Liver (tissue), 9 donors: ENCODE measurements around the gene EPSTI1. TPM values are rescaled to one million over a fixed set of nuclear protein-coding genes. Genes with fewer than 3 reads are reported as not detected.

Source experiments
- DNase-seq: peaks from one replicate; pipeline ENCODE4 v3.0.0-alpha.2; 2017; ENCODE audit warnings: low spot score
- H3K27ac ChIP-seq, 2 donors: one replicate each; pipeline ENCODE4 v1.7.0; 2013; ENCODE audit warnings: inconsistent platforms in 2 of 2, low read length in 2 of 2, control low read depth in 1 of 2, low read depth in 1 of 2, mild to moderate bottlenecking in 1 of 2
- H3K27me3 ChIP-seq, 4 donors: one replicate each; pipeline versions ENCODE4 v1.6.1 to v1.7.0; 2013; ENCODE audit warnings: low read length in 3 of 4, inconsistent platforms in 1 of 4, mild to moderate bottlenecking in 1 of 4, moderate library complexity in 1 of 4; ENCODE audit not compliant: control insufficient read depth in 4 of 4, insufficient read depth in 4 of 4
- H3K36me3 ChIP-seq, 4 donors: one replicate each; pipeline versions ENCODE4 v1.6.1 to v1.7.0; 2013; ENCODE audit warnings: low read length in 3 of 4, mild to moderate bottlenecking in 3 of 4, low read depth in 1 of 4, moderate library complexity in 1 of 4; ENCODE audit not compliant: control insufficient read depth in 4 of 4, insufficient read depth in 3 of 4
- H3K4me1 ChIP-seq, 4 donors: one replicate each; pipeline versions ENCODE4 v1.6.1 to v1.7.0; 2013; ENCODE audit warnings: low read length in 3 of 4, mild to moderate bottlenecking in 3 of 4, moderate library complexity in 1 of 4; ENCODE audit not compliant: control insufficient read depth in 4 of 4, insufficient read depth in 4 of 4
- H3K4me3 ChIP-seq, 3 donors: one replicate each; pipeline versions ENCODE4 v1.6.1 to v1.7.0; 2013; ENCODE audit warnings: low read length in 3 of 3, control low read depth in 1 of 3, low read depth in 1 of 3, mild to moderate bottlenecking in 1 of 3
- H3K9ac ChIP-seq, 2 donors: one replicate each; pipeline ENCODE4 v1.7.0; 2013; ENCODE audit warnings: low read length in 2 of 2, mild to moderate bottlenecking in 2 of 2, moderate library complexity in 2 of 2, control low read depth in 1 of 2, low read depth in 1 of 2
- H3K9me3 ChIP-seq, 4 donors: one replicate each; pipeline versions ENCODE4 v1.6.1 to v1.7.0; 2013; ENCODE audit warnings: low read length in 3 of 4; ENCODE audit not compliant: control insufficient read depth in 4 of 4
- ATF3 ChIP-seq: IDR thresholded peaks from 2 replicates; pipeline ENCODE4 v1.6.1; 2016; ENCODE audit warnings: antibody characterized with exemption
- CTCF ChIP-seq: fragments of 150-350 bp; IDR thresholded peaks from 2 replicates; pipeline ENCODE4 v1.5.1; 2017; ENCODE audit warnings: improper control_type of control experiment, low read depth, low read length; ENCODE audit not compliant: missing input control
- EGR1 ChIP-seq, 2 donors: IDR thresholded peaks; 2 replicates each; pipeline ENCODE4 v1.6.1; 2016 to 2018; ENCODE audit warnings: antibody characterized with exemption in 2 of 2, low read depth in 2 of 2
- FOXA1 ChIP-seq: IDR thresholded peaks from 2 replicates; pipeline ENCODE4 v1.6.1; 2016; ENCODE audit warnings: antibody characterized with exemption
- FOXA2 ChIP-seq: IDR thresholded peaks from 2 replicates; pipeline ENCODE4 v1.6.1; 2016; ENCODE audit warnings: antibody characterized with exemption
- GABPA ChIP-seq, 2 donors: IDR thresholded peaks in 1 of 2; conservative IDR thresholded peaks in 1 of 2; 2 replicates each; pipeline ENCODE4 v1.6.1; 2016; ENCODE audit warnings: antibody characterized with exemption in 2 of 2, mild to moderate bottlenecking in 1 of 2, moderate library complexity in 1 of 2
- HNF4A ChIP-seq, 2 donors: conservative IDR thresholded peaks; 2 replicates each; pipeline ENCODE4 v1.6.1; 2016; ENCODE audit warnings: antibody characterized with exemption in 2 of 2, mild to moderate bottlenecking in 2 of 2
- HNF4G ChIP-seq: IDR thresholded peaks from 2 replicates; pipeline ENCODE4 v1.6.1; 2016; ENCODE audit warnings: antibody characterized with exemption
- JUND ChIP-seq, 2 donors: IDR thresholded peaks; 2 replicates each; pipeline ENCODE4 v1.6.1; 2016; ENCODE audit warnings: antibody characterized with exemption in 2 of 2
- MAX ChIP-seq: IDR thresholded peaks from 2 replicates; pipeline ENCODE4 v1.6.1; 2016; ENCODE audit warnings: antibody characterized with exemption
- NR2F2 ChIP-seq: IDR thresholded peaks from 2 replicates; pipeline ENCODE4 v1.6.1; 2016; ENCODE audit warnings: antibody characterized with exemption
- RAD21 ChIP-seq, 2 donors: IDR thresholded peaks; 2 replicates each; pipeline ENCODE4 v1.6.1; 2016; ENCODE audit warnings: antibody characterized with exemption in 2 of 2, mild to moderate bottlenecking in 2 of 2
- REST ChIP-seq: IDR thresholded peaks from 2 replicates; pipeline ENCODE4 v1.6.1; 2016; ENCODE audit warnings: antibody characterized with exemption, mild to moderate bottlenecking
- RXRA ChIP-seq, 2 donors: IDR thresholded peaks; 2 replicates each; pipeline ENCODE4 v1.6.1; 2017 to 2018; ENCODE audit warnings: antibody characterized with exemption in 2 of 2, mild to moderate bottlenecking in 1 of 2
- SP1 ChIP-seq: IDR thresholded peaks from 2 replicates; pipeline ENCODE4 v1.6.1; 2018; ENCODE audit warnings: antibody characterized with exemption, mild to moderate bottlenecking
- TAF1 ChIP-seq: conservative IDR thresholded peaks from 2 replicates; pipeline ENCODE4 v1.6.1; 2016; ENCODE audit warnings: antibody characterized with exemption, mild to moderate bottlenecking
- YY1 ChIP-seq: IDR thresholded peaks from 2 replicates; pipeline ENCODE4 v1.6.1; 2016; ENCODE audit warnings: antibody characterized with exemption, mild to moderate bottlenecking
- ZBTB33 ChIP-seq: IDR thresholded peaks from 2 replicates; pipeline ENCODE4 v1.6.1; 2016; ENCODE audit warnings: antibody characterized with exemption
- WGBS: extraction: QIAGEN DNeasy Blood & Tissue Kit; methylation state at CpG from one replicate; pipeline ENCODE4 v1.1.7; 2013; 5-methylcytosine and 5-hydroxymethylcytosine counted together
- polyA plus RNA-seq, 2 donors: library from polyadenylated mRNA; stranded (reverse) in 1 of 2; unstranded in 1 of 2; fragments of 200-250 nt in 1 of 2; fragments of >200 nt in 1 of 2; fragmentation: Nextera tagmentation in 1 of 2; extraction: Ambion mirVana in 1 of 2; gene quantifications; one replicate each; pipeline versions ENCODE4 v1.2.1 to v1.2.3, GENCODE V29; 2013 to 2015
- total RNA-seq, 2 donors: library from RNA; depleted of rRNA; stranded (reverse); fragments of >200 nt; gene quantifications; one replicate each; pipeline ENCODE4 v1.2.3, GENCODE V29; 2014
- donor health status: healthy.
- donor health status: healthy.
- donor health status: healthy.
- donor health status: healthy.
- donor health status: healthy.

EPSTI1 gene
- total and polyA plus RNA-seq, 4 donors = 2.1 to 20.3 (median 4.2) TPM

GRCh38 chr13:42996584-42996983 is 4.5 kb upstream of the EPSTI1 start:
- TF ChIP-seq YY1 = no peak
- TF ChIP-seq EGR1 (IDR thresholded peaks at IDR 0.05; ENCODE audit: low read depth in 2 of 2) = no peak
- peaks cover 0 to 4% (median 1%) of the 10 kb centered on the region in 4 donors for H3K4me1 ChIP-seq
- no peaks in the 10 kb centered on the region for H3K27me3 ChIP-seq
- H3K9me3 ChIP-seq = no peaks in the 10 kb centered on the region
- no peak for DNase-seq
- no peaks in the 10 kb centered on the region for H3K36me3 ChIP-seq
- no peak overlapping the region for H3K9ac ChIP-seq
- WGBS = 90% methylated on average over 3 of the region's 3 CpGs
- H3K27ac ChIP-seq = no peak overlapping the region
- H3K4me3 ChIP-seq = no peak overlapping the region

GRCh38 chr13:42994878-42995277 is 2.8 kb upstream of the EPSTI1 start:
- Histone ChIP-seq H3K4me3 (no peak overlapping the region), H3K27ac (no peak overlapping the region), H3K4me1 (peaks cover 2 to 15% (median 6%) of the 10 kb centered on the region in 4 donors), H3K9me3 (no peaks in the 10 kb centered on the region), H3K27me3 (no peaks in the 10 kb centered on the region), H3K36me3 (no peaks in the 10 kb centered on the region), H3K9ac (no peak overlapping the region)
- WGBS = 100% methylated on average over 1 of the region's 1 CpG
- no peak for DNase-seq
- TF ChIP-seq MAX (no peak), RAD21 (IDR thresholded peaks at IDR 0.05) (no peak)

GRCh38 chr13:42992764-42993122 is 702 bp upstream of the EPSTI1 start:
- Histone ChIP-seq H3K9ac (peak overlapping the region; percentile 66 to 97), H3K27ac (peak overlapping the region; percentile 76 to 77), H3K9me3 (no peaks in the 10 kb centered on the region), H3K4me1 (peaks cover 2 to 15% (median 6%) of the 10 kb centered on the region in 4 donors), H3K27me3 (no peaks in the 10 kb centered on the region), H3K4me3 (peak overlapping the region; percentile 45 to 76 (median 75)), H3K36me3 (no peaks in the 10 kb centered on the region)
- DNase-seq = no peak
- 26% methylated on average over 4 of the region's 4 CpGs for whole genome bisulfite sequencing
- TF ChIP-seq RAD21 (IDR thresholded peaks at IDR 0.05) (no peak), ZBTB33 (no peak), FOXA1 (no peak), FOXA2 (no peak), CTCF (no peak), HNF4A (conservative IDR thresholded peaks at IDR 0.05) (no peak), TAF1 (no peak), HNF4G (no peak), EGR1 (IDR thresholded peaks at IDR 0.05; ENCODE audit: low read depth in 2 of 2) (no peak), GABPA (IDR thresholded peaks at IDR 0.05 in 1 of 2, conservative IDR thresholded peaks at IDR 0.05 in 1 of 2) (no peak), YY1 (no peak), NR2F2 (no peak), SP1 (no peak), ATF3 (no peak), RXRA (IDR thresholded peaks at IDR 0.05) (no peak), REST (no peak), MAX (no peak), JUND (IDR thresholded peaks at IDR 0.05) (no peak)
